ENCODE data around the gene THAP6.
"Not testable (repeated sequence)": the region's sequence is repeated elsewhere in the genome, so short reads cannot be mapped to it uniquely, and the experiment has no call there.

THAP6 gene

DNA sequence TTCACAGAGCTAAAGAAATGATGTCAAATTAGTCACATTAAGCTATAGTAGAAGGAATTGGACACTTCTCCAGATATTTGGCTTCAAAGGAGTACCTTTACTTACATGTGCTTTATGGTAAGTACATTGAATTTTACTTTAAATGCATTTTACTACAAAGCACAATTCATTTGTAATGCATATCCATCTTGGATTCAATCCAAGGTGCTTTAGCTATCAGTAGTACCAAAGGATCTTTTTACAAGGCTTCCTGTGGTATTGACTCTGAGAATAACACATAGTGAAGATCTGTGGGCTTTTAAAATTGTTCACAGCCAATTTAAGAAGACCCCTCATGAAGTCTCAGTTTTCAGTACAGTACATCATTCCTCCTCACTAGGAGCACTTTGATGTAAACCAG is 13.2 kb downstream of the THAP6 start:
- DNase-seq, result no peak

DNA sequence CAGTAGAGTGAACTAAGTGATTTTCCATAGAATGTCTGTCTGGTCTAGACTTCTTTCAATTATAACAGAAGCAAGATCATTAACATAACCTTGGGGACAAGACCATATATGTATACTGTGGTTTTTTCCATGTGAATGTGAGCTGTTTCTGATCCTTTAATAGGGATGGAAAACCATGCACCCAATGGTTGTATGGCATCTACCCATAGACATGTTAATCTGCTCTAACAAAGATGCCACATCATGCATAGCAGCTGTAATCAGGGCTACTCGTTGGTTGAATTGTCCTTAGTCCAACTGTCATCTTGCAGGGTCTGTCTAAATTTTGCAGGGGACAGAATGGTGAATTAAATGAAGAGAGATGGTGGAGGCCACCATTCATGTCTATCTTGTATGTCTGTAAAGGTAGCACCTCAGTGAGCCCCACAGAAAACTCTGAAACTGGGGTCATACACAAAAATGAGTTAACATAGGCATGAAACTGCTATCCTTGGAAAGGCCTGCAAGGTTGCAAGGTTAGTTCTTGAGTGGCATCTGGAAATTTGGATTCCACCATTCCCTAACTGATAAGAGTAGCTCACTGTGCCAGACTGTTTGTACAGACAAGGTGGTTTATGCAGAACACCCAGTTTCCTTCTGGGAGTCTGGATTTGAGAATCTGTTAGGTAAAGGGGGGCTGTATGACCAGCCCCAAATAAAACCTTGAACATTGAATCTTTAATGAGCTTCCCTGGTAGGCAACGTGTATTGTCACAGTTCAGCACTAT is 16.5 kb downstream of the THAP6 start:
- no peak for DNase-seq

DNA sequence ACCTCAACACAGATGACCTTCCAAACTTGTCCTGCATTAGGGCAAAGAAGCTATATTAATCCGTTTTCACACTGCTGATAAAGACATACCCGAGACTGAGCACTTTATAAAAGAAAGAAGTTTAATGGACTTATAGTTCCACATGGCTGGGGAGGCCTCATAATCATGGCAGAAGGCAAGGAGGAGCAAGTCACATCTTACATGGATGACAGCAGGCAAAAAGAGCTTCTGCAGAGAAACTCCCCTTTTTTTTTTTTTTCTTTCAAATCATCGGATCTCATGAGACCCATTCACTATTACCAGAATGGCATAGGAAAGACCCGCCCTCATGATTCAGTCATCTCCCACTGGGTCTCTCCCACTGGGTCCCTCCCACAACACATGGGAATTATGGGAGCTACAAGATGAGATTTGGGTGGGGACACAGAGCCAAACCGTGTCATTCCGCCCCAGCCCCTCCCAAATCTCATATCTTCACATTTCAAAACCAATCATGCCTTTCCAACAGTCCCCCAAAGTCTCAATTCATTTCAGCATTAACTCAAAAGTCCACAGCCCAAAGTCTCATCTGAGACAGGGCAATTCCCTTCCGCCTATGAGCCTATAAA is 17.4 kb downstream of the THAP6 start:
- DNase-seq, result not testable (repeated sequence)

DNA sequence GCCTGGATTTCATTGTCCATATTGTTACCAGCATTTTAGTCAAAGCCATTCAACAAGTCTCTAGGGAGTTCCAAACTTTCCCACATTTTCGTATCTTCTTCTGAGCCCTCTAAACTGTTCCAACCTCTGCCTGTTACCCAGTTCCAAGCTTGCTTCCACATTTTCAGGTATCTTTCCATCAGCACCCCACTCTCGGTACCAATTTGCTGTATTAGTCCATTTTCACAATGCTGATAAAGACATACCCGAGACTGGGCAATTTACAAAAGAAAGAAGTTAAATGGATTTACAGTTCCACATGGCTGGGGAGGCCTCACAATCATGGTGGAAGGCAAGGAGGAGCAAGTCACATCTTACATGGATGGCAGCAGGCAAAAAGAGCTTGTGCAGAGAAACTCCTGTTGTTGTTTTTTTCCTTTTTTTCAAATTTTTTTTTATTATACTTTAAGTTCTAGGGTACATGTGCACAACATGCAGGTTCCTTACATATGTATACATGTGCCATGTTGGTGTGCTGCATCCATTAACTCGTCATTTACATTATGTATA is 19.1 kb downstream of the THAP6 start:
- not testable (repeated sequence) for DNase-seq

DNA sequence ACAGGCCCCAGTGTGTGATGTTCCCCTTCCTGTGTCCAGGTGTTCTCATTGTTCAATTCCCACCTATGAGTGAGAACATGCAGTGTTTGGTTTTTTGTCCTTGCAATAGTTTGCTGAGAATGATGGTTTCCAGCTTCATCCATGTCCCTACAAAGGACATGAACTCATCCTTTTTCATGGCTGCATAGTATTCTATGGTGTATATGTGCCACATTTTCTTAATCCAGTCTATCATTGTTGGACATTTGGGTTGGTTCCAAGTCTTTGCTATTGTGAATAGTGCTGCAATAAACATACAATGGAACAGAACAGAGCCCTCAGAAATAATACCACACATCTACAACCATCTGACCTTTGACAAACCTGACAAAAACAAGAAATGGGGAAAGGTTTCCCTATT is 19.7 kb downstream of the THAP6 start:
- DNase-seq, result not testable (repeated sequence)

DNA sequence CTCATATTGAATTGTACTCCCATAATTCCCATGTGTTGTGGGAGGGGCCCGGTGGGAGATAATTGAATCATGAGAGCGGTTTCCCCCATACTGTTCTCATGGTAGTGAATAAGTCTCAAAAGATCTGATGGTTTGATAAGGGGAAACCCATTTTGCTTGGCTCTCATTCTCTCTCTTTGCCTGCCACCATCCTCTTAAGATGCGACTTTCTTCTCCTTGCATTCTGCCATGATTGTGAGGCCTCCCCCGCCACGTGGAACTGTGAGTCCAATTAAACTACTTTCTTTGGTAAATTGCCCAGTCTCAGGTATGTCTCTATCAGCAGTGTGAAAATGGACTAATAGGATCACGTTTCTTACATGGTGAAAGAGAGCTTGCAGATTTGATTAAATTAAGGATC is 23.0 kb downstream of the THAP6 start:
- DNase-seq, result not testable (repeated sequence)

DNA sequence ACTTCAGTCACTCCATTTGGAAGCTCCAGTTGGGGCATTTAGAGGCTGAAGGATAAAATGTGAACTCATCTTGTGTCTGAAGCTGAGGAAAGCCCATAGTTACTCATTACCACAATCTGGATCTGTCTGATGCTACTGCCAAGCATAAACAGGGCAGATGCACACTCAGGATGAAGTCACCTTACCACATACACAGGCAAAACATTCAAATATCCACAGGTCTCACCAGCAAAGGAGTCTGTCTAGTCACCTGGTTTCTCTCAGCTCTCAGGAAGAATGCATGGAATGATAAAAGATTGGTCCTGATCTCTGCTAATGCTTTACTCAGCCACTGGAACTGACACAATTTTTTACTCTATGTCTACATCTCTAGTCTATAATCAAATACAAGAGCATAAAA is 28.6 kb downstream of the THAP6 start:
- DNase-seq, result no peak

DNA sequence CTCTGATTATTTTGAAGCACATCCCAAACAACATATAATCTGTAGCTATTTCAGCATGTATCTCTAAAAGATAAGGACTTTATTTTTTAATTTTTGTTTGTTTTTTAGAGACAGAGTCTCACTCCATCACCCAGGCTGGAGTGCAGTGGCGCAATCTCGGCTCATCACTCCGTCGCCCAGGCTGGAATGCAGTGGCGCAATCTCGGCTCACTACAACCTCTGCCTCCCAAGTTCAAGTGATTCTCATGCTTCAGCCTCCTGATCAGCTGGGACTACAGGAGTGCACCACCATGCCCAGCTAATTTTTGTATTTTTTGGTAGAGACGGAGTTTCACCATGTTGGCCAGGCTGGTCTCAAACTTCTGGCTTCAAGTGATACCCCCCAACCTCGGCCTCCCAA is 29.9 kb downstream of the THAP6 start:
- not testable (repeated sequence) for DNase-seq

DNA sequence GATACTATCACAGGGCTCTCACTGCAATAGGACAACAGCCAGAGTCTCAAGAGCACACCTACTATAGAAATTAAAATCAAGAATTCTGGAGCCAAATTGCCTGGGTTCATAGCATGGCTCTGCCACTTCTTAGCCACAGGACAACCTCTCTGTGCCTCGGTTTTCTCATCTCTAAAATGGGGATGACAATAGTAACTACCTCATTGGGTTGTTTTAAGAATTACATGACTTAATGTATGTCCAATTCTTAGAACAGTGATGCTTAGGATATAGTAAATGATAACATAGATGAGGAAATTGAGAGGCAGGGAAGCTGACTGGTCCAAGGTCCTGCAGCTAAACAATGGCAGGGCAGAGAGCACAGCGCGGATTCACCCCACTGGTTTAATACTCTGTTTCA is 30.6 kb downstream of the THAP6 start:
- DNase-seq, result no peak

DNA sequence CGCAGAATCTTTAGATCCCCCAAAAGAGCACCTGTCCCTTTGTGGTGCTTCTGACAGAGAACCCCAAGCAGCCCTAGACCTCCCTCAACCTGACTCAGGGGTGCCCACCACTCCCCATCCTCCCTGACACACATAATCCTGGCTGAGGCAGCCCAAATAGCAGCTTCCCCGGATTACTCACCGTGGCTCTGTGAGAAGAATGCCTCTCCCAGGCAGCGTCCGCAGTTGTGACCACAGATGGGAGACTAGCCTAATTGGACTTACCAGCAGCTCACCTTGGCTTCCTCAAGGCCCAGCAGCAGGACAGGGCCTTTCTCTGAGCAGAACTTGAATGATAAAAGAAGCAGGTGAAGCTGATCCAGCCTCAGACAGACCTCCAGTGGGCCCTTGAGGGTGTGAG is 31.3 kb downstream of the THAP6 start:
- no peak for DNase-seq

DNA sequence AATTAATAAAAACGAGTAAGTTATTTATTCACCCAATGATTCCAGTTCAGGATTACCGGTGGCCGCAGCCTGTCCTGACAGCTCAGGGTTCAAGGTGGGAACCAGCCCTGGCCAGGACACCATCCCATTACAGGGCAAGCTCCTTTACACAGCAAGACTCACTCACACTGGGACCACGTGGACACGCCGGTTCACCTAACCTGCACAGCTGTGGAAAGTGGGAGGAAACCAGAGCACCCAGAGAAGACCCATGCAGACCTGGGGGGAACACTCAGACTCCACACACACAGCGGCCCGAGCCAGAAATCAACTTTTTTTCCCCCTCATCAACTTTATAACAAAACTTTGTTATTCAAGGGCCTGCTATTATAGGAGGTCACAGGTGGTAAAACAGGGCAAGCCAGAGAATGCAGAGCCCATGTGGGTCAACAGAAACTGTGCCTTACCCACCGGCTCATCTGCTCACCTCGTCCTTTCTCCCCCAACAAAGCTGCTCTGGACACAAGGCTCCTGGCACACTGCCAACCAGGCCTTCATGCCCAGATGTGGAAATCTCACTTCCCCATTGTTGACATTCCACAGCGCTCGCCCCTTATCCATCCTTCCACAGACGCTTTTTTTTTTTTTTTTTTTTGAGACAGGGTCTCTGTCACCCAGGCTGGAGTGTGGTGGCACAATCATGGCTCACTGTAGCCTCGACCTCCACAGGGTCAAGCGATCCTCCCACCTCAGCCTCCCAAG is 33.5 kb downstream of the THAP6 start:
- DNase-seq, result no peak

DNA sequence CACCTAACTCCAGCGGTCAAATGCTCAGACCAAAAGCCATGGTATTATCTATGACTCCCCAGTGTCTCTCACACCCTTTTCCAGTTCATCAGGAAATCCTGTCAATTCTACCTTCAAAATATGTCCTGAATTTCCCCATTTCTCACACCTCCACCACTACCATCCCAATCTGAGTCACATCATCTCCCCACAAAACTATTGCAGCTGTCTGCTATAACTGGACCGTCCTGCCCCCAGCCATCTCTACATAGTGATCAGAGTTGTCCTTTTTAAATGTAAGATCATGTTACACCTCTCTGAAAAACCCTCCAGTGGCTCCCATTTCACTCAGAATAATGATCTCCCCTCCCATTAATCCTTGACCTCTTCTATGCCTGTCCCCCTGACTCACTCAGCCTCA is 34.7 kb downstream of the THAP6 start:
- DNase-seq, result no peak

DNA sequence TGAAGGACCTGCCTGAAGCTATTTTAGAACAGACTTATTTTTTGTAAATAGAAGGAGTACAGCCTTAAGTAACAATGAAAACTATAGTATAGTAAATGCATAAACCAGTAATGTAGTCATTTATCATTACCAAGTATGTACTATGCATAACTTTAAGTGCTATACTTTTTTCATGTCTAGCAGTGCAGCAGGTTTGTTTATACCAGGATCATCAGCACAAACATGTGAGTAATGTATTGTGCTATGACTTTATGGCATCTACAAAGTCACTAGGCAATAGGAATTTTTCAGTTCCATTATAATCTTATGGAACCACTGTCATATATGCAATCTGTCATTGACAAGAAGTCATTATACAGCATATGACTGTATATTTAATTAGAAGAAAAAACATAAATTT is 38.2 kb downstream of the THAP6 start:
- DNase-seq, result no peak

DNA sequence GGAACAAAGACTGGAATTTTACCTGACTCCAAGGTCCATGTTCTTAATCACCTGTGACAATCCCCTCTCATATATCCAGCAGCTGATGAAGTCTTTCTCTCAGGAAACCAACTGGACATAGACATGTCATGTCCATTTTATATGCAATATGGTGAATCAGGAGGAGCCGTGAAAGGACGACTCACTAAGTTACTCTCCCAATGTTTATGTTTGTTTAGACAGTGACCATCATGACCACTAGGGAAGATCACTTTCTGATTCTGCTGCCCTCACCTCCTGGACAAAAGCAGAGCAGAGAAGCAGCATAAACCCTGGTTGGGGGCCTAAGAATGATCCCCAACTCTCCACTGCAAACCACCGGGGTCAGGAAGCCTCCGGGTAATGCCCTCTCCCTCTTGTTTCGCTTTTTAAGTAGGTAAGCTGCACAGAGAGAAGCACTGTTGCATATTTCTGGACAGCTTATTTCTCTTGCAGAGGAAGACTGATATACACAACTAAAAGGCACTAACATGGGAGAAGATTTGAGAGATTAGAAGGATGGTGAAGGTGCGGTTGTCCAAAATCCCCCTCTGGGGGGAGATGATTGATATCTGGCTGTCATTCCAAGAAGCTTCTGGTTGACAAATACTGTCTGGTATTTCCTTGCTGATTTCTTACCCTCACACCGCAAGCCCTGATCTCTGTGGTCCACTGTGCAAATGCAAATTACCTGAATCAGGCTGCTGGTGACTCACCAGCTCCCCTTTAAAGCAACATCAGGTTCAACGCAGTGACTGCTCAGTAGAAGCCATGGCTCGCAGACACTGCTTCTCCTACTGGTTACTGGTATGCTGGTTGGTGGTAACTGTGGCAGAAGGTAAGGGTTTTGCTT is 41.3 kb downstream of the THAP6 start, which contains the start of gene ODAPH:
Gene ODAPH (plus strand): TSS at position 773 of the 871 bp plus-strand sequence. CDS start 17 bp downstream, at position 790.
- DNase-seq, result no peak

DNA sequence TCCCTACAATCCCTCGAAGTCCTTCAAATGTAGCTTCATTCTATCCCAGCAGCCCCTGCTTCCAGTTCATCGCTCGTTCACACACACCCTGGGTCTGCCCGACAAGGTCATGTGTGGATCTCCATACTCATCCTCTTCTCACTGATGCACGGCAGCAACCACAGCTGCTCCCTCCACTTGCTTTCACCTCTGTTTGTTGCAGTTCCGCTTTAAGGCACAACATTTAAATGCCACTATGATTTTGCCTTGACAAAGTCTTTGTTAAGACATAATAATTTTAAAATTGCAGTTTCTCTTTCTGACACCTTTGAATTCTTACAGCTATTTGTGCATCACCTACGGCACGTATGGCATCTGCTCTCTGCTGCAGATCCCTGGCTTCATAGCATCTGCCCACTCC is 43.4 kb downstream of the THAP6 start:
- no peak for DNase-seq

DNA sequence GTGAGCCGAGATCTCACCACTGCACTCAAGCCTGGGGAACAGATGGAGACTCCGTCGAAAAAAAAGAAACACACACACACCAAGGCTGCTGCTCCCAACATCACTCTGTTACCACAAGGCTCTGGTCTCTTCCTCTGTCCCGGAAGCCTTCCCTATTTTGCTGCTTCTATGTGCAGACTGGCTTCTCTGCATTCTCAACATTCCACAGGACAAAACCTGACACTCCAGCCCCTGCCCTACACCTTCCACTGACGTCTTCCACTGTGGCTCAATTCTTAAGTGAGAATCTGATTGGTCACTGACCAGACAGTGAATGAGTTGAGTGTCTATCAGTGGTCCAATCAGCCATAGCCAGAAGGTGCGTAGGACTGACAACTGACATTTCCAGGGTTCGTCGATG is 47.5 kb downstream of the THAP6 start:
- peak; percentile 25 for DNase-seq

DNA sequence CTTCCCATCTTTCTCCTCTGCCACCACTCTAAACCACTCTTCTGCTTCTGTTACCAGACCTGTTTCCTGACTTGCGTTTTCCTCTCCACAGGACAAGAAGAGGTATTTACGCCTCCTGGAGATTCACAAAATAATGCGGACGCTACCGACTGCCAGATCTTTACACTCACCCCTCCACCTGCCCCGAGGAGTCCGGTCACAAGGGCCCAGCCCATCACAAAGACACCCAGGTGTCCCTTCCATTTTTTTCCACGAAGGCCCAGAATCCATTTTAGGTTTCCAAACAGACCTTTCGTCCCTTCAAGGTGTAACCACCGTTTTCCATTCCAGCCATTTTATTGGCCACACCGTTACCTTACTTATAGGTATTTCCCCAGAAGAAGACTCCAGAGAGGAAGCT is 49.8 kb downstream of the THAP6 start:
- no peak for DNase-seq

DNA sequence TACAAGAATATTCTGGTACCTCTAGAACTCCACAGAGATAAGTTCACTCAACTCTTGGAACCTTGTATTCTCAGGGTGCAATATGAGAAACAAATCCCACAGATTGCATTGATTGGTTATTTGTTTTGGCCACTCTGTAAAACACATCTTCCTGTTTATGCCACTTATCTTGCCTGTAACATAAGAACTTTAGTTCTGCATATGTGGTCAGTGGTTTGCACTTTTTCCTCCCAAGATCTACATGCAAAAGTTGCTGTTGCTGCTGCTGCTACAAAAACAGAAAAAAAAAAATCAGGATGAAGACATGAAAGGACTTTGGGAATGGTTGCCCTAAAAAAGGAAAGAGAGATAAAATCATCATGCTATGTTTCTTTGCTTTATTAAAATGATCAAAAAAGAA is 51.2 kb downstream of the THAP6 start:
- DNase-seq, result no peak

DNA sequence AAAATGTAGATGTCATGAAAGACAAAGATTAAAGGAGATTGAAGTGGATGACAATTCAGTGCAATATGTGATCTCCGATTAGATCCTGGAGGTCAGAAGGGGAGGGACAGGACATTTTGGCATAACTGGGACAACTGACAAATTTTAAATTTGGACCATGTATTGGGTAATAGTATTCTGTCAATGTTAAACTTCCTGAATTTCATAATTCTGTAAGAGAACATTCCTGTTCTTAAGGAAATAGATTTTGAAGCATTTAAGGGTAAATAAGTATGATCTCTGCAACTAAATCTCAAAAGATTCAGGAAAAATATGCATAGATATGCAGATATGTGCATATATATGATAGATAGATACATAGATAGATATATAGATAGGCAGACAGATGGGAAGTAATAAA is 52.6 kb downstream of the THAP6 start:
- no peak for DNase-seq

DNA sequence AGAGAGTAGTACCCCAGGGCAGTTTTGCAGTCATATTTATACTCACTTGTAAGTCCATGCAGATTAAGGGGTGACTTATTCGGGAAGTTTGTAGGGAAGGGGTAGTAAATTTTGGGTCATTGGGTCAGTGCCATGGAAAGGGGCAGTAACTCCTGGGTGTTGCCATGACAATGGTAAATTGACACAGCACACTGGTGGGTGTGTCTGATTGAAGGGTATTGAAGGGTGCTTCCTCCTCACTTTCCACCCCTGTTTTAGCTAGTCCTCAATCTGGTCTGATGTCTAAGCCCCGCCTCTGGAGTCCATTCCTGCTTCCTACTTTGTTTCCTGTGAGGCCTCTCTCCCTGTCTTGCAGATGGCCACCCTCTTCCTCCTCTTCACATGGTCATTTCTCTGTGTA is 53.5 kb downstream of the THAP6 start:
- no peak for DNase-seq

All from NCI-H2171 treated with DMSO at 0.1 percent for 48 hours (cell line).